K562 (cell line): ENCODE measurements around the gene TRIM25. TPM values are rescaled to one million over a fixed set of nuclear protein-coding genes. Genes with fewer than 3 reads are reported as not detected.

Experiments
- ATF6 ChIP-seq: sonication (generic); formaldehyde crosslinking; IDR thresholded peaks from 2 replicates; pipeline ENCODE4 v1.4.0; 2020; ENCODE audit warnings: mild to moderate bottlenecking, missing genetic modification reagents
- BCL6 ChIP-seq: fragments of 250-450 bp; sonication (Bioruptor Pico); IDR thresholded peaks from 2 replicates; pipeline ENCODE4 v1.4.0; 2020
- BRCA1 ChIP-seq, 2 experiments: fragments of 450-650 bp in 1 of 2; sonication (generic) in 1 of 2; formaldehyde crosslinking in 1 of 2; IDR thresholded peaks; 2 replicates each; pipeline versions ENCODE4 v1.5.0 to v1.6.1; 2017 to 2020; ENCODE audit warnings: mild to moderate bottlenecking in 1 of 2, missing genetic modification reagents in 1 of 2
- BRF1 ChIP-seq: IDR thresholded peaks from 3 replicates; pipeline ENCODE4 v1.6.1; 2011; ENCODE audit warnings: borderline replicate concordance, mild to moderate bottlenecking; ENCODE audit not compliant: insufficient read length; ENCODE audit errors: extremely low read depth
- CCNT2 ChIP-seq: IDR thresholded peaks from 2 replicates; pipeline ENCODE4 v1.6.1; 2011; ENCODE audit warnings: borderline replicate concordance, low read depth, mild to moderate bottlenecking, moderate library complexity, mixed read lengths, low read length; ENCODE audit not compliant: insufficient read length; ENCODE audit errors: extremely low read depth
- E2F3 ChIP-seq: fragments of 250-450 bp; sonication (Bioruptor Pico); IDR thresholded peaks from 2 replicates; pipeline ENCODE4 v1.4.0; 2020; ENCODE audit warnings: mild to moderate bottlenecking
- E2F6 ChIP-seq, 2 experiments: IDR thresholded peaks; 2 replicates each; pipeline ENCODE4 v1.6.1; 2011; ENCODE audit warnings: borderline replicate concordance in 1 of 2, control low read depth in 1 of 2, low read depth in 1 of 2, low read length in 1 of 2, mild to moderate bottlenecking in 1 of 2, mixed read lengths in 1 of 2, moderate library complexity in 1 of 2; ENCODE audit not compliant: insufficient read depth in 1 of 2, insufficient read length in 1 of 2, poor library complexity in 1 of 2, severe bottlenecking in 1 of 2; ENCODE audit errors: extremely low read depth in 1 of 2
- KLF1 ChIP-seq: fragments of 450-650 bp; IDR thresholded peaks from 2 replicates; pipeline ENCODE4 v1.6.1; 2016; ENCODE audit warnings: missing genetic modification characterization, missing compliant biosample characterization
- MAZ ChIP-seq, 2 experiments: fragments of 450-650 bp in 1 of 2; sonication (generic) in 1 of 2; formaldehyde crosslinking; IDR thresholded peaks in 1 of 2; conservative IDR thresholded peaks in 1 of 2; 2 replicates each; pipeline versions ENCODE4 v1.4.0 to v1.5.0; 2020; ENCODE audit warnings: mild to moderate bottlenecking in 1 of 2, missing genetic modification reagents in 1 of 2
- MTA2 ChIP-seq: fragments of 450-650 bp; IDR thresholded peaks from 2 replicates; pipeline ENCODE4 v1.6.1; 2016; ENCODE audit warnings: low read depth
- NFIX ChIP-seq: fragments of 250-450 bp; sonication (Bioruptor Pico); IDR thresholded peaks from 2 replicates; pipeline ENCODE4 v1.4.0; 2020; ENCODE audit warnings: low read depth, mild to moderate bottlenecking, moderate library complexity
- OTX1 ChIP-seq: fragments of 450-650 bp; formaldehyde crosslinking; IDR thresholded peaks from 2 replicates; pipeline ENCODE4 v1.4.0; 2022; ENCODE audit warnings: mild to moderate bottlenecking
- PHF21A ChIP-seq: fragments of 450-650 bp; IDR thresholded peaks from 2 replicates; pipeline ENCODE4 v1.6.1; 2017; ENCODE audit warnings: low read depth, borderline replicate concordance
- RBBP5 ChIP-seq: fragments of 200-600 bp; sonication (generic); IDR thresholded peaks from 2 replicates; pipeline ENCODE4 v1.6.1; 2012; ENCODE audit warnings: borderline replicate concordance, mild to moderate bottlenecking, low read length, control low read depth, inconsistent platforms; ENCODE audit not compliant: insufficient read depth, poor library complexity, severe bottlenecking
- RBM39 ChIP-seq: fragments of 200-400 bp; formaldehyde crosslinking; optimal IDR thresholded peaks from 2 replicates; pipeline ENCODE3; 2018; ENCODE audit warnings: low read depth, low read length
- SREBF2 ChIP-seq: sonication (generic); formaldehyde crosslinking; IDR thresholded peaks from 2 replicates; pipeline ENCODE4 v1.4.0; 2020; ENCODE audit warnings: mild to moderate bottlenecking, missing genetic modification reagents
- ZHX1 ChIP-seq: fragments of 150-350 bp; conservative IDR thresholded peaks from 2 replicates; pipeline ENCODE4 v1.6.1; 2014; ENCODE audit warnings: low read length
- ZNF311 ChIP-seq: fragments of 250-450 bp; sonication (Bioruptor Pico); IDR thresholded peaks from 2 replicates; pipeline ENCODE4 v1.4.0; 2020; ENCODE audit warnings: mild to moderate bottlenecking, moderate library complexity
- ZNF431 ChIP-seq: sonication (generic); formaldehyde crosslinking; IDR thresholded peaks from 2 replicates; pipeline ENCODE4 v1.8.0; 2022; ENCODE audit warnings: mild to moderate bottlenecking, missing genetic modification reagents
- ZNF444 ChIP-seq: fragments of 250-450 bp; sonication (Bioruptor Pico); IDR thresholded peaks from 2 replicates; pipeline ENCODE4 v1.4.0; 2020; ENCODE audit warnings: mild to moderate bottlenecking, moderate library complexity
- polyA plus RNA-seq, 8 experiments: library from polyadenylated mRNA; depleted of rRNA in 4 of 8; stranded (reverse) in 5 of 8; unstranded in 3 of 8; fragments of >200 nt; fragmentation: Nextera tagmentation in 2 of 8; fragmentation: Illumina TruSeq in 1 of 8; extraction: Ambion mirVana in 2 of 8; extraction: Trizol in 1 of 8; gene quantifications; 2 replicates each; pipeline versions ENCODE4 v1.2.1 to v1.2.3, GENCODE V29; 2011 to 2014; ENCODE audit warnings: inconsistent platforms in 1 of 8, missing spikeins in 1 of 8
- total RNA-seq, 7 experiments: library from RNA; depleted of rRNA in 6 of 7; stranded (reverse); fragments of >200 nt in 6 of 7; fragmentation: Illumina TruSeq in 2 of 7; extraction: Trizol in 2 of 7; gene quantifications; 2 replicates each; pipeline versions ENCODE4 v1.2.1 to v1.2.3, GENCODE V29; 2011 to 2021; ENCODE audit warnings: low replicate concordance in 1 of 7
- TF ChIP-seq, protein P1 (sequence below): sonication (generic); formaldehyde crosslinking; IDR thresholded peaks from 2 replicates; pipeline ENCODE4 v1.8.0; 2022; ENCODE audit warnings: mild to moderate bottlenecking, missing genetic modification reagents

TRIM25 gene
- total and polyA plus RNA-seq, 9 of the 15 experiments (the other 6 are each of a cell fraction or from before 2014, with no cell fraction given): 5.9 to 49.5 (median 24.5) TPM

GRCh38 chr17:56876766-56877179 is 37.1 kb downstream of the TRIM25 start (continued):
- TF ChIP-seq SREBF2 (CRISPR knock-in tag) (no peak), KLF1 (tag) (no peak), RBM39 (no peak), BCL6 (CRISPR knock-in tag) (peak; percentile 72), ZNF311 (CRISPR knock-in tag) (no peak), E2F6 (IDR thresholded peaks at IDR 0.05; ENCODE audit: borderline replicate concordance in 1 of 2, extremely low read depth in 1 of 2, insufficient read depth in 1 of 2, insufficient read length in 1 of 2, low read depth in 1 of 2, low read length in 1 of 2, poor library complexity in 1 of 2, severe bottlenecking in 1 of 2) (no peak), BRCA1 (IDR thresholded peaks at IDR 0.05) (no peak), BRCA1 (CRISPR knock-in tag; IDR thresholded peaks at IDR 0.05) (no peak), BRF1 (no peak), MTA2 (no peak), MAZ (CRISPR knock-in tag; conservative IDR thresholded peaks at IDR 0.05 in 1 of 2, IDR thresholded peaks at IDR 0.05 in 1 of 2) (no peak), ZHX1 (no peak), CCNT2 (peak; percentile 30), PHF21A (no peak), OTX1 (0 out of 2 replicates have a peak, but pooled peaks have one; percentile 66), RBBP5 (no peak), ZNF444 (CRISPR knock-in tag) (no peak), E2F3 (CRISPR knock-in tag) (no peak), ZNF431 (CRISPR knock-in tag) (no peak), ATF6 (CRISPR knock-in tag) (no peak), NFIX (CRISPR knock-in tag) (no peak)
- TF ChIP-seq, protein P1, sequence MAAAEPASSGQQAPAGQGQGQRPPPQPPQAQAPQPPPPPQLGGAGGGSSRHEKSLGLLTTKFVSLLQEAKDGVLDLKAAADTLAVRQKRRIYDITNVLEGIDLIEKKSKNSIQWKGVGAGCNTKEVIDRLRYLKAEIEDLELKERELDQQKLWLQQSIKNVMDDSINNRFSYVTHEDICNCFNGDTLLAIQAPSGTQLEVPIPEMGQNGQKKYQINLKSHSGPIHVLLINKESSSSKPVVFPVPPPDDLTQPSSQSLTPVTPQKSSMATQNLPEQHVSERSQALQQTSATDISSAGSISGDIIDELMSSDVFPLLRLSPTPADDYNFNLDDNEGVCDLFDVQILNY (CRISPR knock-in tag): no peak
